ENCODE data around the gene JAKMIP1. TPM values are rescaled to one million over a fixed set of nuclear protein-coding genes. Genes with fewer than 3 reads are reported as not detected.
"Not testable (repeated sequence)": the region's sequence is repeated elsewhere in the genome, so short reads cannot be mapped to it uniquely, and the experiment has no call there.

Gene JAKMIP1
- total RNA-seq, 1 donor from 2014 or later: 0.64 TPM

GRCh38 chr4:6008766-6009385, 191.5 kb downstream of the JAKMIP1 start:
- DNase-seq (peak; percentile 52), ATAC-seq (no peak)
- Histone ChIP-seq H3K4me1 (no peaks in the 10 kb centered on the region), H3K27me3 (peaks cover 42% of the 10 kb centered on the region), H3K4me3 (no peak overlapping the region), H3K36me3 (no peaks in the 10 kb centered on the region), H3K9me3 (no peaks in the 10 kb centered on the region), H3K27ac (no peak overlapping the region)
- TF ChIP-seq, protein P1, sequence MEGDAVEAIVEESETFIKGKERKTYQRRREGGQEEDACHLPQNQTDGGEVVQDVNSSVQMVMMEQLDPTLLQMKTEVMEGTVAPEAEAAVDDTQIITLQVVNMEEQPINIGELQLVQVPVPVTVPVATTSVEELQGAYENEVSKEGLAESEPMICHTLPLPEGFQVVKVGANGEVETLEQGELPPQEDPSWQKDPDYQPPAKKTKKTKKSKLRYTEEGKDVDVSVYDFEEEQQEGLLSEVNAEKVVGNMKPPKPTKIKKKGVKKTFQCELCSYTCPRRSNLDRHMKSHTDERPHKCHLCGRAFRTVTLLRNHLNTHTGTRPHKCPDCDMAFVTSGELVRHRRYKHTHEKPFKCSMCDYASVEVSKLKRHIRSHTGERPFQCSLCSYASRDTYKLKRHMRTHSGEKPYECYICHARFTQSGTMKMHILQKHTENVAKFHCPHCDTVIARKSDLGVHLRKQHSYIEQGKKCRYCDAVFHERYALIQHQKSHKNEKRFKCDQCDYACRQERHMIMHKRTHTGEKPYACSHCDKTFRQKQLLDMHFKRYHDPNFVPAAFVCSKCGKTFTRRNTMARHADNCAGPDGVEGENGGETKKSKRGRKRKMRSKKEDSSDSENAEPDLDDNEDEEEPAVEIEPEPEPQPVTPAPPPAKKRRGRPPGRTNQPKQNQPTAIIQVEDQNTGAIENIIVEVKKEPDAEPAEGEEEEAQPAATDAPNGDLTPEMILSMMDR (IDR thresholded peaks at IDR 0.05): no peak
- intact Hi-C loops (cut with DNase I): no loop called here

DNA sequence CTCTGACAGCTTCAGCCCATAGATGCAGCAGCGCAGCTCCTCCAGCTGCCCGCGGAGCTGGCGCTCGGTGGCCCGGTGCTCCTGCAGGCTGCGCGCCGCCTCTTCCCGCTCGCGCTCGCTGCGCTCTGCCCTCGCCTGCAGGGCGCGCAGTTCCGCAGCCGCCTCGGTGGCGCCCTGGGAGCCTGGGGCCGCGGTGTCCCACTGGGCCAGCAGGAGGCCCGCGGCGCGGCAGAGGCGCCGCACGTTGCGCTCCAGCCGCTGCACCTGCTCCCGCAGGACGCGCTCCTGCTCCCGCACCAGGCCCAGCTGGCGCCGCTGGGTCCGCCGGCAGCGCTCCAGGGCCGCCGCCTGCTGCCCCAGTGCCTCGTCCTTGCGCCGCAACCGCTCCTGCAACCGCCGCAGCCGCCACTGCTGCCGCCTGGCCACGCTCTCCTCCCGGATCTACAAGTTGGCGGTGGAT, 192.2 kb downstream of the JAKMIP1 start:
- no peaks in the 10 kb centered on the region for H3K4me1 ChIP-seq
- H3K4me3 ChIP-seq: no peak overlapping the region
- intact Hi-C loops (cut with DNase I): no loop called here
- H3K27me3 ChIP-seq: peaks cover 42% of the 10 kb centered on the region
- DNase-seq (peak; percentile 46), ATAC-seq (no peak)
- no peaks in the 10 kb centered on the region for H3K36me3 ChIP-seq
- no peaks in the 10 kb centered on the region for H3K9me3 ChIP-seq
- TF ChIP-seq, protein P1 (IDR thresholded peaks at IDR 0.05): no peak
- H3K27ac ChIP-seq: no peak overlapping the region

DNA sequence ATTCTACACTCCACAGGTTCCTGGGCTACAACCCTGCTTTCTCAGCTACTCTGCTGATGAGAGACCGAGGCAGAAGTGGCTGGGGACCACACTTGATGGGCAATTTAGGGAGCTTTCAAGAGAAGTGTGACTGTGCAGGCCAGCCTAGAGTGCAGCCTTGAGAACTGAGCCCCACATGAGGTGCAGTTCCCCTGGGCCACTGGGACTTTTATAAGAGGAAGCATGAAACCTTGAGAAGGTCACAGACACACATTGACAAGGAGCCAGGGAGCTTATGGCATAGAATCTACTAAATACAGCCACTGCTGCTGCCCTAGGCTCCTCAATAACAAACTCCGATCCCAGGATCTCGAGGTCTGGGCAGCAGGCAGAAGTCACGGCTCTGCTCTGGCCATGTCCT, 195.2 kb downstream of the JAKMIP1 start:
- Histone ChIP-seq H3K27me3 (peaks cover 35% of the 10 kb centered on the region), H3K36me3 (no peaks in the 10 kb centered on the region), H3K9me3 (no peaks in the 10 kb centered on the region), H3K4me3 (no peak overlapping the region), H3K4me1 (no peaks in the 10 kb centered on the region), H3K27ac (no peak overlapping the region)
- TF ChIP-seq, protein P1 (IDR thresholded peaks at IDR 0.05): no peak
- intact Hi-C loops (cut with DNase I): no loop called here
- ATAC-seq (no peak), DNase-seq (peak; percentile 12)

DNA sequence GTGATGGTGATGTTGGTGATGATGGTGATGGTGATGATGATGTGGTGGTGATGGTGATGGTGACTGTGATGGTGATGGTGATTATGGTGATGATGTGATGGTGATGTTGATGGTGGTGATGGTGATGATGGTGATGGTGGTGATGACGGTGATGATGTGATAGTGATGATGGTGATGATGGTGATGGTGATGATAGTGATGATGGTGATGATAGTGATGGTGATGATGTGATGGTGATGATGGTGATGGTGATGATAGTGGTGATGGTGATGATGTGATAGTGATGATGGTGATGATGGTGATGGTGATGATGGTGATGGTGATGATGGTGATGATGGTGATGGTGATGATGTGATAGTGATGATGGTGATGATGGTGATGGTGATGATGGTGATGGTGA, 196.9 kb downstream of the JAKMIP1 start:
- intact Hi-C loops (cut with DNase I); H3K4me1 ChIP-seq; H3K27ac ChIP-seq; H3K36me3 ChIP-seq; ATAC-seq; H3K4me3 ChIP-seq; H3K9me3 ChIP-seq; DNase-seq: not testable (repeated sequence)
- H3K27me3 ChIP-seq: peaks cover 29% of the 10 kb centered on the region

DNA sequence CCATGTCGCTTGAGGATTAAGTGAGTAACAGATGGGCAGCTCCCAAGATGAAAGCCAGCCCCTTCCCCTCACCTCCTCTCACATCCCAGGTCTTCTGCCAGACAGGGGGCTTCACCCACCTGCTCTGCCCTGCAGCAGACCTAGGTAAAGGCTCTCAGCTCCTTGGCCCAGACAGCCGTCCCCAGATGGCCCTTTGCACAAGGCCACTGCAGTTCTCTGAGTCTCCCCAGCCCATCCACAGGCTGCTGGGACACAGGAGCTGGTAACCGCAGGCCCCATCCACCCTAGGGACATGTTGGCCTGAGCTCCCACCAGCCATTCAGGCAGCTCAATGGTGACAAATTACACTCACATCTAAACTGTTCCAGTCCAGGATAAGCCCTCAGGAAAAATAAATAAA, 197.4 kb downstream of the JAKMIP1 start:
- H3K27ac ChIP-seq: no peak overlapping the region
- no peaks in the 10 kb centered on the region for H3K9me3 ChIP-seq
- no peaks in the 10 kb centered on the region for H3K4me1 ChIP-seq
- no peak for ATAC-seq
- H3K27me3 ChIP-seq: peaks cover 25% of the 10 kb centered on the region
- no peaks in the 10 kb centered on the region for H3K36me3 ChIP-seq
- DNase-seq: peak; percentile 37
- H3K4me3 ChIP-seq: no peak overlapping the region
- TF ChIP-seq, protein P1 (IDR thresholded peaks at IDR 0.05): no peak
- intact Hi-C loops (cut with DNase I): no loop called here

DNA sequence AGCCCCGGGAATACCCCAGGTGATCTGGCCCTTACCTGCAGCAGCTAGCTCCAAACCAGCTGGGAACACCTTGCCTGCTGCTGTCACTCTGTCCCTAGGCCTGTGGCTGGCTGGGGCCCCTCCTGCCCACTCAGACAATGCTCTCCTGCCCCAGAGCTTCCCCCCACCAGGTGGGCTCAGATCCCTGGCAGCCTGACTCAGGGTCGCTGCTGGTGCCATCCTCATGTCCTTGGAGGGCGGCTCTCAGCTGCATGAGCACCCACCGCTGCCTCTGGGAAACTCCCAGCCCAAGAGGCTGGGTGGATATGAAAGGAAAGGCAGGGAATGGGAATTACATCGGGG, 197.9 kb downstream of the JAKMIP1 start:
- intact Hi-C loops (cut with DNase I): no loop called here
- H3K36me3 ChIP-seq: no peaks in the 10 kb centered on the region
- no peaks in the 10 kb centered on the region for H3K9me3 ChIP-seq
- no peak for ATAC-seq
- no peak overlapping the region for H3K27ac ChIP-seq
- DNase-seq: peak; percentile 40
- no peak overlapping the region for H3K4me3 ChIP-seq
- TF ChIP-seq, protein P1 (IDR thresholded peaks at IDR 0.05): no peak
- H3K27me3 ChIP-seq: peaks cover 21% of the 10 kb centered on the region
- H3K4me1 ChIP-seq: no peaks in the 10 kb centered on the region
